Activated B cell treated with CpG ODN at 0.5 μM for 24 hours (primary cell): ENCODE results near the gene CACNA1E. TPM values are rescaled to one million over a fixed set of nuclear protein-coding genes. Genes with fewer than 3 reads are reported as not detected.

ENCODE experiments used
- ATAC-seq: fragments of 200-7000 bp; cut with Tn5 transposase; one replicate; pipeline ENCODE4 v1.10.0; 2021; ENCODE audit warnings: low read depth, mild to moderate bottlenecking, moderate library complexity
- CTCF ChIA-PET: fragments of 350-600 bp; sonication (Branson Sonifier 250); formaldehyde crosslinking; loops from one replicate; lab custom pipeline; 2021; ENCODE audit warnings: antibody characterized with exemption; lab: Charles Lee
- POLR2A ChIA-PET: fragments of 350-600 bp; sonication (Branson Sonifier 250); formaldehyde crosslinking; loops from one replicate; lab custom pipeline; 2021; ENCODE audit warnings: antibody characterized with exemption; lab: Charles Lee
- DNase-seq: peaks from one replicate; pipeline ENCODE4 v3.0.0; 2022
- H3K27ac Mint-ChIP-seq: one replicate; pipeline ENCODE4 v1.8.0; 2020; ENCODE audit warnings: mixed read lengths
- H3K27me3 Mint-ChIP-seq: one replicate; pipeline ENCODE4 v1.8.0; 2021; ENCODE audit warnings: mixed read lengths
- H3K36me3 Mint-ChIP-seq: one replicate; pipeline ENCODE4 v1.8.0; 2021; ENCODE audit warnings: low read depth, mixed read lengths
- H3K4me1 Mint-ChIP-seq: one replicate; pipeline ENCODE4 v1.8.0; 2021; ENCODE audit warnings: mixed read lengths
- H3K4me3 Mint-ChIP-seq: one replicate; pipeline ENCODE4 v1.8.0; 2020; ENCODE audit warnings: mild to moderate bottlenecking, mixed read lengths
- H3K9me3 Mint-ChIP-seq: one replicate; pipeline ENCODE4 v1.8.0; 2020; ENCODE audit warnings: mixed read lengths
- CTCF ChIP-seq: fragments of 200-600 bp; IDR thresholded peaks from one replicate; pipeline ENCODE4 v1.8.0; 2022; ENCODE audit warnings: antibody characterized with exemption, mild to moderate bottlenecking
- intact Hi-C: fragments of 100-400 bp; cut with micrococcal nuclease; formaldehyde crosslinking; loops from one replicate; pipeline ENCODE4 v1.15.1; 2024
- total RNA-seq: library from RNA; stranded (reverse); gene quantifications from 2 replicates; pipeline ENCODE4 v1.2.3, GENCODE V29; 2022

CACNA1E gene
- total RNA-seq, 1 donor from 2014 or later: 0.91 TPM

GRCh38 chr1:181490276-181490675, 7.0 kb downstream of the CACNA1E start:
- ATAC-seq: no peak
- TF ChIP-seq CTCF: no peak
- Mint-ChIP-seq H3K27ac (no peak overlapping the region), H3K9me3 (no peaks in the 10 kb centered on the region), H3K4me3 (no peak overlapping the region), H3K4me1 (peaks cover 12% of the 10 kb centered on the region), H3K36me3 (no peaks in the 10 kb centered on the region), H3K27me3 (peaks cover 40% of the 10 kb centered on the region)
- intact Hi-C loops: no loop called here
- CTCF ChIA-PET: no interaction called here
- no peak for DNase-seq
- POLR2A ChIA-PET: no interaction called here

- ATAC-seq: no peak
- peaks cover 4% of the 10 kb centered on the region for H3K4me1 Mint-ChIP-seq
- no peaks in the 10 kb centered on the region for H3K36me3 Mint-ChIP-seq
- H3K27me3 Mint-ChIP-seq: peaks cover 34% of the 10 kb centered on the region
- DNase-seq: no peak
- H3K4me3 Mint-ChIP-seq: no peak overlapping the region
- intact Hi-C loops: no loop called here
- no peaks in the 10 kb centered on the region for H3K9me3 Mint-ChIP-seq
- ChIA-PET CTCF (no interaction called here), POLR2A (no interaction called here)
- TF ChIP-seq CTCF: no peak
- H3K27ac Mint-ChIP-seq: no peak overlapping the region
Measured at GRCh38 chr1:181490740-181491712, 7.7 kb downstream of the CACNA1E start.

GRCh38 chr1:181493166-181493565, 9.8 kb downstream of the CACNA1E start:
- POLR2A ChIA-PET: no interaction called here
- no peak for ATAC-seq
- CTCF ChIA-PET: interaction anchor here (0.7 kb wide), 1 partner anchor 14 kb away, joined by 6 read pairs; no protein-coding TSS in a partner anchor
- H3K27me3 Mint-ChIP-seq: peaks cover 19% of the 10 kb centered on the region
- peaks cover 6% of the 10 kb centered on the region for H3K4me1 Mint-ChIP-seq
- H3K4me3 Mint-ChIP-seq: no peak overlapping the region
- intact Hi-C loops: no loop called here
- no peaks in the 10 kb centered on the region for H3K9me3 Mint-ChIP-seq
- no peak for TF ChIP-seq CTCF
- no peaks in the 10 kb centered on the region for H3K36me3 Mint-ChIP-seq
- H3K27ac Mint-ChIP-seq: no peak overlapping the region
- DNase-seq: no peak

GRCh38 chr1:181493885-181494284, 10.6 kb downstream of the CACNA1E start:
- ATAC-seq (no peak), DNase-seq (no peak)
- H3K4me3 Mint-ChIP-seq: no peak overlapping the region
- H3K27me3 Mint-ChIP-seq: peaks cover 15% of the 10 kb centered on the region
- ChIA-PET CTCF (no interaction called here), POLR2A (no interaction called here)
- intact Hi-C loops: no loop called here
- H3K4me1 Mint-ChIP-seq: peaks cover 6% of the 10 kb centered on the region
- no peak for TF ChIP-seq CTCF
- H3K36me3 Mint-ChIP-seq: no peaks in the 10 kb centered on the region
- H3K27ac Mint-ChIP-seq: no peak overlapping the region
- no peaks in the 10 kb centered on the region for H3K9me3 Mint-ChIP-seq

- CTCF ChIA-PET: no interaction called here
- intact Hi-C loops: no loop called here
- no peak for TF ChIP-seq CTCF
- H3K27ac Mint-ChIP-seq: no peak overlapping the region
- POLR2A ChIA-PET: no interaction called here
- no peaks in the 10 kb centered on the region for H3K36me3 Mint-ChIP-seq
- ATAC-seq (no peak), DNase-seq (no peak)
- peaks cover 10% of the 10 kb centered on the region for H3K4me1 Mint-ChIP-seq
- H3K27me3 Mint-ChIP-seq: peaks cover 6% of the 10 kb centered on the region
- H3K4me3 Mint-ChIP-seq: no peak overlapping the region
- no peaks in the 10 kb centered on the region for H3K9me3 Mint-ChIP-seq
Measured at GRCh38 chr1:181496759-181497158, 13.4 kb downstream of the CACNA1E start.
